B cell (primary cell): ENCODE data around the gene FERMT3. TPM values are rescaled to one million over a fixed set of nuclear protein-coding genes. Genes with fewer than 3 reads are reported as not detected.

ENCODE experiments used
- ATAC-seq: fragments of 200-7000 bp; cut with Tn5 transposase; one replicate; pipeline ENCODE4 v1.10.0; 2021; ENCODE audit warnings: low read depth, mild to moderate bottlenecking, moderate number of reproducible peaks, moderate library complexity
- CTCF ChIA-PET: fragments of 350-600 bp; sonication (Branson Sonifier 250); formaldehyde crosslinking; loops from one replicate; lab custom pipeline; 2021; ENCODE audit warnings: antibody characterized with exemption, inconsistent platforms; lab: Charles Lee
- POLR2A ChIA-PET: fragments of 350-600 bp; sonication (Branson Sonifier 250); formaldehyde crosslinking; loops from one replicate; lab custom pipeline; 2021; ENCODE audit warnings: antibody characterized with exemption; lab: Charles Lee
- DNase-seq: peaks from one replicate; pipeline ENCODE4 v3.0.0; 2013
- H2AFZ ChIP-seq: 2 replicates; pipeline ENCODE4 v1.6.1; 2012; ENCODE audit warnings: mild to moderate bottlenecking, low read depth, low read length; ENCODE audit not compliant: insufficient read depth, poor library complexity, severe bottlenecking
- H3K27ac ChIP-seq, 2 donors: 1 replicate in 1 of 2; 2 replicates in 1 of 2; pipeline ENCODE4 v1.5.1; 2012 to 2013; ENCODE audit warnings: low read length in 2 of 2, mild to moderate bottlenecking in 2 of 2, moderate library complexity in 1 of 2
- H3K27me3 ChIP-seq, 4 experiments: fragments of 200-600 bp in 1 of 4; sonication (generic) in 1 of 4; replicated peaks in 1 of 4; 1 replicate in 2 of 4; 2 replicates in 2 of 4; pipeline versions ENCODE4 v1.6.1 to v1.7.0; 2013 to 2016; ENCODE audit warnings: low read length in 3 of 4, mild to moderate bottlenecking in 2 of 4, mixed read lengths in 1 of 4, moderate library complexity in 1 of 4; ENCODE audit not compliant: insufficient read depth in 4 of 4, control insufficient read depth in 3 of 4; ENCODE audit errors: control extremely low read depth in 1 of 4
- H3K36me3 ChIP-seq, 2 experiments: replicated peaks in 1 of 2; 1 replicate in 1 of 2; 2 replicates in 1 of 2; pipeline versions ENCODE4 v1.6.1 to v1.7.1; 2013; ENCODE audit warnings: low read length in 1 of 2; ENCODE audit not compliant: insufficient read depth in 2 of 2, control insufficient read depth in 1 of 2; ENCODE audit errors: control extremely low read depth in 1 of 2, extremely low read depth in 1 of 2
- H3K4me1 ChIP-seq, 2 donors: fragments of 200-600 bp in 1 of 2; sonication (generic) in 1 of 2; 1 replicate in 1 of 2; 2 replicates in 1 of 2; pipeline versions ENCODE4 v1.5.1 to v1.6.1; 2013 to 2017; ENCODE audit warnings: low read length in 2 of 2; ENCODE audit not compliant: control insufficient read depth in 2 of 2, insufficient read depth in 2 of 2
- H3K4me2 ChIP-seq: replicated peaks from 2 replicates; pipeline ENCODE3; 2012; ENCODE audit warnings: mild to moderate bottlenecking, low read depth, low read length; ENCODE audit not compliant: poor library complexity, severe bottlenecking
- H3K4me3 ChIP-seq, 5 experiments: fragments of 200-600 bp in 1 of 5; sonication (generic) in 1 of 5; 1 replicate in 3 of 5; 2 replicates in 2 of 5; pipeline versions ENCODE4 v1.5.1 to v1.7.0; 2011 to 2016; ENCODE audit warnings: low read length in 4 of 5, mild to moderate bottlenecking in 4 of 5, low read depth in 2 of 5, control low read depth in 1 of 5, moderate library complexity in 1 of 5; ENCODE audit not compliant: insufficient read depth in 1 of 5; ENCODE audit errors: control extremely low read depth in 1 of 5, extremely low read depth in 1 of 5
- H3K79me2 ChIP-seq: fragments of 200-600 bp; sonication (generic); one replicate; pipeline ENCODE4 v1.6.0; 2016; ENCODE audit warnings: low read length; ENCODE audit not compliant: control insufficient read depth, insufficient read depth
- H3K9ac ChIP-seq: fragments of 200-600 bp; sonication (generic); 2 replicates; pipeline ENCODE4 v1.6.1; 2017; ENCODE audit warnings: mild to moderate bottlenecking, low read length, moderate library complexity
- H3K9me3 ChIP-seq, 3 donors: one replicate each; pipeline versions ENCODE4 v1.6.1 to v1.7.1; 2013; ENCODE audit warnings: low read length in 2 of 3; ENCODE audit not compliant: control insufficient read depth in 2 of 3, insufficient read depth in 1 of 3; ENCODE audit errors: control extremely low read depth in 1 of 3
- H4K20me1 ChIP-seq: 2 replicates; pipeline ENCODE4 v1.6.0; 2012; ENCODE audit warnings: mild to moderate bottlenecking, low read length; ENCODE audit not compliant: insufficient read depth, control insufficient read depth, poor library complexity, severe bottlenecking
- H3K27ac Mint-ChIP-seq: one replicate; pipeline ENCODE4 v1.8.0; 2021; ENCODE audit warnings: mixed read lengths
- H3K27me3 Mint-ChIP-seq: one replicate; pipeline ENCODE4 v1.8.0; 2021; ENCODE audit warnings: mixed read lengths
- H3K4me1 Mint-ChIP-seq: one replicate; pipeline ENCODE4 v1.8.0; 2021; ENCODE audit warnings: mixed read lengths
- H3K4me3 Mint-ChIP-seq: one replicate; pipeline ENCODE4 v1.8.0; 2021; ENCODE audit warnings: mixed read lengths
- H3K9me3 Mint-ChIP-seq: one replicate; pipeline ENCODE4 v1.8.0; 2022; ENCODE audit warnings: mixed read lengths; ENCODE audit not compliant: insufficient read depth
- EZH2 ChIP-seq: IDR thresholded peaks from 2 replicates; pipeline ENCODE4 v1.6.1; 2012; ENCODE audit warnings: borderline replicate concordance, low read depth, mild to moderate bottlenecking, moderate library complexity, low read length; ENCODE audit not compliant: insufficient read depth, poor library complexity, severe bottlenecking
- WGBS: methylation state at CpG from one replicate; pipeline ENCODE4 v1.1.5; 2013; ENCODE audit warnings: missing lambda C conversion rate; ENCODE audit not compliant: insufficient coverage; 5-methylcytosine and 5-hydroxymethylcytosine counted together
- intact Hi-C: fragments of 100-400 bp; cut with micrococcal nuclease; formaldehyde crosslinking; loops from one replicate; pipeline ENCODE4 v1.10.0; 2022
- polyA plus RNA-seq: library from polyadenylated mRNA; depleted of rRNA; stranded (reverse); fragments of >200 nt; gene quantifications from 2 replicates; pipeline ENCODE4 v1.2.3, GENCODE V29; 2012
- total RNA-seq, 2 donors: library from RNA; stranded (reverse); fragments of 120-200 nt in 1 of 2; gene quantifications; 1 replicate in 1 of 2; 2 replicates in 1 of 2; pipeline versions ENCODE4 v1.2.3 to v1.2.4, GENCODE V29; 2013 to 2022
- TF ChIP-seq, protein P1 (sequence below): fragments of 200-600 bp; IDR thresholded peaks from one replicate; pipeline ENCODE4 v1.8.0; 2022; ENCODE audit warnings: antibody characterized with exemption, mild to moderate bottlenecking

The FERMT3 gene
- total and polyA plus RNA-seq, 2 donors (not counting 1 experiment from before 2014, with no cell fraction given), result 96.2 to 170 TPM

DNA sequence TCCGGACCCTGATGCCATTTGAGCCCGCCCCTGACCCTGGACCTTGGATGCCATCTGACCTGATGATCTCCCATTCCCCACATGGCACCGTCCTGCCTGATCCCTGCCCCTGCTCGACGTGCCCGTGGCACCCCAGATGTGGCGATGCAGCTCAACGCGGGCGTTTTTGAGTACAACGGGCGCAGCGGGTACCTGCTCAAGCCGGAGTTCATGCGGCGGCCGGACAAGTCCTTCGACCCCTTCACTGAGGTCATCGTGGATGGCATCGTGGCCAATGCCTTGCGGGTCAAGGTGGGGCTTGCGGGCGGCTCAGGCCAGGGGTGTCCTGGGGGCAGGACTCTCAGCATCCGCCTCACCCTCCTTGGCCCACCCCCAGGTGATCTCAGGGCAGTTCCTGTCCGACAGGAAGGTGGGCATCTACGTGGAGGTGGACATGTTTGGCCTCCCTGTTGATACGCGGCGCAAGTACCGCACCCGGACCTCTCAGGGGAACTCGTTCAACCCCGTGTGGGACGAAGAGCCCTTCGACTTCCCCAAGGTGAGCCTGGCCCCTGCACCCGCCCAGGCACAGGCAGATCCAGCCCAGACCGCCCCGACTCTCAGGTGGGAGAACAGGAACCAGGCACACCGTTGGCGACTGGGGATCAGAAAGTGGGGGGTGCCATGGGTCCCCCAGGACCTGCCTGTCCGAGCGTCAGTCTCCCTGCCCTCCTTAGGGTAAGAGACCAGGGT is 55.9 kb downstream of the FERMT3 start:
- no peaks in the 10 kb centered on the region for H3K36me3 ChIP-seq
- DNase-seq, result no peak
- H3K9me3 Mint-ChIP-seq, result no peaks in the 10 kb centered on the region
- H3K4me3 Mint-ChIP-seq, result no peak overlapping the region
- no peak for ATAC-seq
- H2AFZ ChIP-seq, result no peak overlapping the region
- no peak overlapping the region for H3K9ac ChIP-seq
- H3K4me1 ChIP-seq, result no peaks in the 10 kb centered on the region
- H3K27me3 ChIP-seq, result no peaks in the 10 kb centered on the region
- TF ChIP-seq, protein P1, sequence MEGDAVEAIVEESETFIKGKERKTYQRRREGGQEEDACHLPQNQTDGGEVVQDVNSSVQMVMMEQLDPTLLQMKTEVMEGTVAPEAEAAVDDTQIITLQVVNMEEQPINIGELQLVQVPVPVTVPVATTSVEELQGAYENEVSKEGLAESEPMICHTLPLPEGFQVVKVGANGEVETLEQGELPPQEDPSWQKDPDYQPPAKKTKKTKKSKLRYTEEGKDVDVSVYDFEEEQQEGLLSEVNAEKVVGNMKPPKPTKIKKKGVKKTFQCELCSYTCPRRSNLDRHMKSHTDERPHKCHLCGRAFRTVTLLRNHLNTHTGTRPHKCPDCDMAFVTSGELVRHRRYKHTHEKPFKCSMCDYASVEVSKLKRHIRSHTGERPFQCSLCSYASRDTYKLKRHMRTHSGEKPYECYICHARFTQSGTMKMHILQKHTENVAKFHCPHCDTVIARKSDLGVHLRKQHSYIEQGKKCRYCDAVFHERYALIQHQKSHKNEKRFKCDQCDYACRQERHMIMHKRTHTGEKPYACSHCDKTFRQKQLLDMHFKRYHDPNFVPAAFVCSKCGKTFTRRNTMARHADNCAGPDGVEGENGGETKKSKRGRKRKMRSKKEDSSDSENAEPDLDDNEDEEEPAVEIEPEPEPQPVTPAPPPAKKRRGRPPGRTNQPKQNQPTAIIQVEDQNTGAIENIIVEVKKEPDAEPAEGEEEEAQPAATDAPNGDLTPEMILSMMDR, result no peak
- no peak for TF ChIP-seq EZH2
- no peak overlapping the region for H3K27ac ChIP-seq
- no peaks in the 10 kb centered on the region for H4K20me1 ChIP-seq
- POLR2A ChIA-PET, result no interaction called here
- 96% methylated on average over 42 of the region's 42 CpGs for WGBS
- no peaks in the 10 kb centered on the region for H3K27me3 Mint-ChIP-seq
- intact Hi-C loops, result no loop called here
- no peaks in the 10 kb centered on the region for H3K9me3 ChIP-seq
- H3K79me2 ChIP-seq, result no peaks in the 10 kb centered on the region
- CTCF ChIA-PET, result interaction anchor here (1.1 kb wide), 1 partner anchor 58 kb away, joined by 4 read pairs; no protein-coding TSS in a partner anchor
- no peak overlapping the region for H3K4me2 ChIP-seq
- H3K27ac Mint-ChIP-seq, result no peak overlapping the region
- no peaks in the 10 kb centered on the region for H3K4me1 Mint-ChIP-seq
- no peak overlapping the region for H3K4me3 ChIP-seq
